ENCODE data around the gene HARS1.

GRCh38 chr5:140671472-140672125 is 19.6 kb downstream of the HARS1 start:
- no peak for TF ChIP-seq CTCF (IDR thresholded peaks at IDR 0.05)
- TF ChIP-seq POLR2AphosphoS5 (IDR thresholded peaks at IDR 0.05), result no peak
